GM21717 (cell line): ENCODE data around the gene FBXL14.
A peak's percentile ranks its signal among the peaks of the same experiment; 100 is the strongest.

ENCODE experiments used
- ATAC-seq: cut with Tn5 transposase; IDR thresholded peaks from one replicate; pipeline ENCODE4 v1.9.1; 2021; ENCODE audit warnings: mild to moderate bottlenecking, moderate library complexity; ENCODE audit not compliant: unreplicated experiment

FBXL14 gene

GRCh38 chr12:1540690-1541089 is 53.7 kb downstream of the FBXL14 start:
- ATAC-seq, result no peak

- ATAC-seq, result no peak
Observed at GRCh38 chr12:1539135-1539534, 55.2 kb downstream of the FBXL14 start.

DNA sequence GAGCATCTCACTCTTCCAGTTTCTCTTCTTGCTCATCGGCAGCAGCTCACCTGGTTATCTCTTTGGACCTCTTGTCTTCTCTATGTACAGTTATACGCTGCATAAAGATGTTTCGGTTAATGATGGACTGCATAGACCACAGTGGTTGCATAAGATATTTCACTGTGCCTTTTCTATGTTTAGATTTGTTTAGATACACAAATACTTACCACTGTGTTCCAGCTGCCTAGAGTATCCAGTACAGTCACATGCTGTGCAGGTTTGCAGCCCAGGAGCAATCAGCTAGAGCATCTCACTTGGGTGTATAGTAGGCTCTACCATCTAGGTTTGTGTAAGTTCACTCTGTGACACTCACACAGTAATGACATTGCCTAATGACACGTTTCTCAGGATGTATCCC is 57.6 kb downstream of the FBXL14 start:
- no peak for ATAC-seq

- ATAC-seq, result no peak
Observed at GRCh38 chr12:1534748-1535147, 59.6 kb downstream of the FBXL14 start.

DNA sequence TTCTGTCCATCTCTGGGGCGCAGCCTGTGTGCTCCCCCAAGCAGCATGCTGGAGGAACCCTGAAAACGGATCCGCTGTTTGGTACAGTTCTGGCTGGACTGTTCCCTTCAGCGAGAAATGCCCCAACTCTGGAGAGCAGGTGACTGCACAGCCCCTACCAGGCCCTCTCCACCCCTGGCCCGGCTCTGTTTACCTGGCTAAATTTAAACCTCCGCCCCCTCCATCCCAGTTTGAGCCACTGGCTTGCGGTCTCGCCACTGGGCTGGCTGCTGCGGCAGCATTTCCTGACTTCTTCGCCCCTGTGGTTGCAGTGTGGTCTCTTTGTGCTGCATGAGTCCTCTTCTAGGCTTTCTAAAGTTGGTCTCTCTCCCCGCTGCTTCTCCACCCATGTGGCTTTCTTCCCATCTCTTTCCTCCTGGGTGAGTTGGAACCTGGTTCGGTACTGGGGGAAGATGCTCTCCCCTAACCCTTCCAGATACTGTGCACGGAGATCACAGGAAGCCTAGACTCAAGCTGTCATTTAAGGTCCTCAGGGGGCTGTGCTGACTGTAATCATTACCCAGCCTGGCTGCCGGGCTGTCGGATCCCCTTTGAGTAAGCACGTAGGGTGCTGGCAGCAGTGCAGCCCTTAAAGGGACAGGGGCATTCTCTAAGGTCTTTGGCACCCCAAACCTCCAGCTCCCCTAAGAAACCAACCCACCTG is 60.6 kb downstream of the FBXL14 start:
- ATAC-seq, result peak; percentile 62

DNA sequence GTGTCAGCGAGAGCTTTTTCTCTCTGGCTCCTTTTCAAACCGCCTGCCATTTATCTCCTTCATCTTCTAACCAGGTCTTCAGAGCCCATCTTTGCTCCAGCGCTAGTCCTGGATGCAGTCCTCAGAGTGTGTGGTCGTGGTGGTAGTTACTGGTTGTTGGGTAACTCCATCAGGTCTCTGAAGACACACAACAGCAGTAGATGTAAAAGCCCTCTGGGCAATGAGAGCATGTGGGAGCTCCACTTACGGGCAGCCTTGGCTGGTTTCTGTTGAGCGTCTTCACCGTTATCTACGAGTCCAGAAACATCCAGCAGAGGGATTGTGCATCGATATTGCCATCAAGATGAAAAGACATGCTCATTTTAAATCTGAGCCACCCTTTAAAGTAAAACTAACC is 61.2 kb downstream of the FBXL14 start:
- ATAC-seq, result peak; percentile 10

DNA sequence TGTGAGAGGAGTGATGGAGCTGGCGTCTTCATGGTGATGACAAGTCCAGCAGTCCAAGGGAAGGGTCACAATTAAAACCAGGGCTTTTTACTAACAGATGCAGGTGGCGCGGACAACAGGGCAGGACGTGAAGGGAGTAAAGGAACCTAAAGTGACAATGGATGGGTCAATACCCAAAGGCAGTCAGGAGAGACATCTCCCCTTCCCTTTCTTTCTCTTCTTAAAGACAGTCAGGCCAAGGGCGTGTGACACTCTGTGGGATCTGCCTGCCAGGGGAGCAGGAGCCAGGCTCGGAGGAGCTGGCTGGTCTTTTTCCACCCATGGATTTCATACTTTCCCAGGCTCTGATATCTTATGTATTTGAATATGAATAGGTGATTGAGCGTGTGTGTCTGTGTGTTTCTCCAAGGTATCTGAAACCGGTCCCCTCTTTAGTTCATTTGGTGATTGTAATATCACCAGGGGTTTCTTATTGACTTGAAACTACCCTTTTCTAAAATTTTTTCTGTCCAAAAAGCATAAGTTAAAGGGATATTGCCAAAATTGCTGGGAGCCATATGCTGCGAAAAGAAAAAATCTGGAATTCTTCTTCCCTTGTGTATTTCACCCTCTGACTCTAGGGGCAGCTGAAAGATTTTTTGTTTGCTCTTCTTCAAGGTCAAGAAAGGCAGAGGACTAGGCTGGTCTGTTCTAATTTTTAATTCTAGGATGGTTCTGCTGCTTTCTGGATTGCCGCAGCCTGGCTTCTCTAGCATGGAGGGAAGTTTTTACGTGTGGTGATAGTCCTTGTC is 61.8 kb downstream of the FBXL14 start:
- ATAC-seq, result no peak

GRCh38 chr12:1531654-1532374 is 62.6 kb downstream of the FBXL14 start:
- ATAC-seq, result no peak

- ATAC-seq, result no peak
Observed at GRCh38 chr12:1531153-1531653, 63.2 kb downstream of the FBXL14 start.

DNA sequence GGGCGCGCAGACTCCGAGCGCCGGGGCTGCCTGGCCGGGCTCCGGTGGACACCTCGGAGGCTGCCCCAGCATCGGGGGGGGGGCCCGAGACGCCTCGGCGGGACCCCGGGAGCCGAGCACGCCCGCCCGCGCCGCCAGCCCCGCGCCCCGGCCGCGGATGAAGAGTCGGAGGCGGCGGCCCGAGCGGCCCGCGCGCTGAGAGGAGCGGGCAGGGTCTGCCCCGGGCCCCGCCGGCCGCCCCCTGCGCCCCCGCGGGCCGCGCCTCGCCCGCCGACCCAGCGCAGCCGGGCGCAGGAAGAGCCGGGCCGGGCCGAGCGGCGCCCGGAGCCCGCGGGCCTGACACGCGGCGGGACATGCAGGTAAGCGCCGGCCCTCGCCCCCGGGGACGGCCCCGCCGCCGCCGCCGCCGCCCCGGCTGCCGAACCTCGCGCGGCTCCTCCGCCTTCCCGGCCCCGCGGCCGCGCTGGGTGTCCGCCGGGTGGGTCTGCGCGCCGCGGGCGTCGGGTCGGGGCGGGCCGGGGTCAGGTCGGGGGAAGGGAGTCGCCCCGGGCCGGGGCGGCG is 63.7 kb downstream of the FBXL14 start:
- ATAC-seq, result no peak

GRCh38 chr12:1529862-1530591 is 64.4 kb downstream of the FBXL14 start:
- no peak for ATAC-seq

- no peak for ATAC-seq
Observed at GRCh38 chr12:1529228-1529861, 65.0 kb downstream of the FBXL14 start.

GRCh38 chr12:1528791-1529190 is 65.6 kb downstream of the FBXL14 start:
- no peak for ATAC-seq

- no peak for ATAC-seq
Observed at GRCh38 chr12:1527789-1528188, 66.6 kb downstream of the FBXL14 start.

GRCh38 chr12:1525858-1526257 is 68.5 kb downstream of the FBXL14 start:
- no peak for ATAC-seq

DNA sequence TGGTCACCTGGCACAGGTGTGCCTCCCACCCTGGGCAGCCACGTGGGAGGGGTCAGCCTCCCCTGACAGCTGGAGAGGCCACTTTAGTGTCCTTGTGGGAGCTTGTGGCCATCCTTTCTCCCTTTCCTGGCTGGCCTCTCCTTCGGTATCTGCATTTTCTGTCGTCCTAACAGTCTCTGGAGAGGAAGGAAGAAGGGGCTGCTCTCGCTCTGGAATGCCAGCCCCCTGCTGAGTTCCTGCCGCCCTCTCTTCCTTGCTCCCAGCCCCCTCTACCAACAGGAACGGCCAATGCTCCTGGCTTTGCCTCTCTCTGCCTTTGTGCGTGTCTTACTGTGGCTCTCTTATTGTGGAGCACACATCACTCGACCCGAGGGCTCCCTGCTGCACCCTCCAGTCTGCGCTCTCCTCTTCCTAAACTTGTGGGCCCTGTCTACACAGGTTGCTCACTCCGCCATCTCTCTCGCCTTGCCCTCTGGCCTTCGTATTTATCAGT is 70.8 kb downstream of the FBXL14 start:
- no peak for ATAC-seq

GRCh38 chr12:1523046-1523445 is 71.3 kb downstream of the FBXL14 start:
- no peak for ATAC-seq

DNA sequence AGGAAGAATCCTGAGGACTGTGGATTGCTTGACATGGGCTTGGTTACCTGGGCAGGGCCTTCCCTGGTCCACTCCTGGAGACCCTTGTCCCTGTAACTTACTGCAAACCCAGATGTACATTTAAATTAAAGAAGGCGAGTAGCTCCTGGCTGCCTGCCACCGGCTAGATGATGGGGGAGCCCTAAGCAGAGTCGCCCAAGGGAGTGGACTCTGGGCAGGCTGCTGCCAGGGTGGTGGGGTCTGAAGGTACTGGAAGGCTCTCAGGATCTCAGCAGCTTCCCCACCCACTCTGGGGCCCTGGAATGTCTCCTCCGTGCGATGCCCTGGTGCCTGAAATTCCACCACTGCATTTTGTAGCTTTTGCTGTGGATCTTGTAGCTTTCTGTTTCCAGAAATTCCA is 74.7 kb downstream of the FBXL14 start:
- ATAC-seq, result no peak

GRCh38 chr12:1518591-1519516 is 75.5 kb downstream of the FBXL14 start:
- ATAC-seq, result no peak
